Duodenal mucosa (tissue), 2 donors: ENCODE measurements around the gene LSAMP.

Experiments used
- H3K27ac ChIP-seq: one replicate; pipeline ENCODE4 v1.7.0; 2013; ENCODE audit warnings: low read depth, low read length
- H3K27me3 ChIP-seq, 2 donors: one replicate each; pipeline ENCODE4 v1.7.0; 2013; ENCODE audit warnings: low read length in 2 of 2, control low read depth in 1 of 2; ENCODE audit not compliant: insufficient read depth in 2 of 2, control insufficient read depth in 1 of 2
- H3K36me3 ChIP-seq, 2 donors: one replicate each; pipeline ENCODE4 v1.7.0; 2013; ENCODE audit warnings: low read length in 2 of 2, control low read depth in 1 of 2; ENCODE audit not compliant: insufficient read depth in 2 of 2, control insufficient read depth in 1 of 2
- H3K4me1 ChIP-seq, 2 donors: one replicate each; pipeline ENCODE4 v1.7.0; 2013; ENCODE audit warnings: low read length in 2 of 2, control low read depth in 1 of 2; ENCODE audit not compliant: insufficient read depth in 2 of 2, control insufficient read depth in 1 of 2
- H3K4me3 ChIP-seq, 2 donors: one replicate each; pipeline ENCODE4 v1.7.0; 2013; ENCODE audit warnings: low read length in 2 of 2, low read depth in 1 of 2
- H3K9ac ChIP-seq, 2 donors: one replicate each; pipeline ENCODE4 v1.7.0; 2013; ENCODE audit warnings: low read length in 2 of 2, low read depth in 1 of 2
- H3K9me3 ChIP-seq, 2 donors: one replicate each; pipeline ENCODE4 v1.7.0; 2013; ENCODE audit warnings: low read length in 2 of 2, control low read depth in 1 of 2; ENCODE audit not compliant: control insufficient read depth in 1 of 2

LSAMP gene

DNA sequence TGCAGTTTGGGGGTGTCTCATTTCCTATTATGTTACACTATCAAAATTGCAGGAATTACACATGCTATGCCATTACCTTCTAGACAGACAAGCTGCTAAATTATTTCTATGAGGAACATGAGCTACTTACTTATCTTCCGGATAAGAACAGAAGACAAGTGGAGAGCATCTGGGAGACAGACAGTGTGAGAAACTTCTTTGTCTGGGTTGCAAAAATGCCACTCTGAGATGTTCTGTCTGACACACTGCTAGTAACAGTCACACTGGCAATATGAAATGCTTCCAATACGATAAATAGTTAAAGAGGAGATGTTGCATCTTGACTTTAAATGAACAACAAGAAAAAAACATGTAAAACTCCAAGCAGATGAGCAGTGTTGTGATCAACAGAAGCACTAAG is 40.1 kb downstream of the LSAMP start:
- H3K27ac ChIP-seq, result no peak overlapping the region
- H3K9ac ChIP-seq, result no peak overlapping the region
- no peaks in the 10 kb centered on the region for H3K27me3 ChIP-seq
- H3K9me3 ChIP-seq, result no peaks in the 10 kb centered on the region
- H3K4me1 ChIP-seq, result no peaks in the 10 kb centered on the region
- no peaks in the 10 kb centered on the region for H3K36me3 ChIP-seq
- H3K4me3 ChIP-seq, result no peak overlapping the region

DNA sequence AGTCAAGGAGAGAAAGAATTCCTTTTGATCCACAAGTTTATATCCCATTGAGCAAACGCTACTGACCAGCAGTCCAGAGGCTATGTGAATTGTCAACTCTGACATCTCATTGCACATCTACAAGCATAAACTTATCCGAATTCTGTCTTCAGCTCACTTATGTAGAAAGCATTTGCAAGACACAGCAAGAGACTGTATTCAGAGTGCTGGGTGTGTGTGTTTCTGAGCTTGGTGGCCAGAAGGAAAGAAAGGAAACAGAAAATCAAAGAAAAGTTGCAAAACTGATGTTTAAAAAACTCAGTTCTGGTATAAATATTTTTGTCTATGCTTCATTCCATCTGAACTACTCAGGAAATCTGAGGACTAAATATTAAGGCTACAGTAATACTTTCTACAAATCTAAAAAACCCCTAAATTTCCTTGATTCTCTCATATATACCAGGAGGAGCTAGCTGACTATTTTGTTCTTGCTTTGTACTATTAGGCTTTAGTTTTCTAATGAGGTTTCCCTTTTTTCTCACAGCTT is 45.5 kb downstream of the LSAMP start:
- Histone ChIP-seq H3K4me3 (no peak overlapping the region), H3K27ac (no peak overlapping the region), H3K9ac (no peak overlapping the region)

GRCh38 chr3:116394365-116394764 is 50.9 kb downstream of the LSAMP start:
- Histone ChIP-seq H3K4me1 (no peaks in the 10 kb centered on the region), H3K4me3 (no peak overlapping the region), H3K27ac (no peak overlapping the region), H3K27me3 (no peaks in the 10 kb centered on the region), H3K9ac (no peak overlapping the region), H3K36me3 (no peaks in the 10 kb centered on the region), H3K9me3 (peaks cover 0 to 2% of the 10 kb centered on the region in 2 donors)

More for the DNA sequence above, 45.5 kb downstream of the LSAMP start:
- no peaks in the 10 kb centered on the region for H3K9me3 ChIP-seq
- no peaks in the 10 kb centered on the region for H3K36me3 ChIP-seq
- no peaks in the 10 kb centered on the region for H3K27me3 ChIP-seq
- H3K4me1 ChIP-seq, result no peaks in the 10 kb centered on the region

DNA sequence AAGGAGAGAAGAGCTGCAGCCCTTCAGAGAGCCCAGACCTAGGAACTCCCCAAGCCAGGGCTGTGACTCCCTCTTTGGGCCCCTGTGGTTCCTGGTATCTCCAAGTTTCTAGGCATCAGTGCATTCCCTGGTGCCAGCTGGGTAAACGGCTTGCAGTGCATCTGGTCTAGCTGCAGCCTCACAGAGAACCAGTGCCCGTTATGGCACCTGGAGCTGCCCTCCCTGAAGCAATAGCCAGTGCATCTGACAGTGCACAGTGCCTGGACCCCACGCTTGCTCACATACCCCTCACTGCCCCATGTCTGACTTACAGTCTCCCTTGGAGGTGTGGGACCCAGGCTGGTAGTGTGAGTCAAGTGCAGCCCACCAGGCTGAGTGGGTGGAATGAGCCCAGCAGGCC is 52.1 kb downstream of the LSAMP start:
- Histone ChIP-seq H3K4me1 (no peaks in the 10 kb centered on the region), H3K27me3 (no peaks in the 10 kb centered on the region), H3K4me3 (no peak overlapping the region), H3K36me3 (no peaks in the 10 kb centered on the region), H3K9ac (no peak overlapping the region), H3K27ac (no peak overlapping the region), H3K9me3 (peaks cover 0 to 2% of the 10 kb centered on the region in 2 donors)

DNA sequence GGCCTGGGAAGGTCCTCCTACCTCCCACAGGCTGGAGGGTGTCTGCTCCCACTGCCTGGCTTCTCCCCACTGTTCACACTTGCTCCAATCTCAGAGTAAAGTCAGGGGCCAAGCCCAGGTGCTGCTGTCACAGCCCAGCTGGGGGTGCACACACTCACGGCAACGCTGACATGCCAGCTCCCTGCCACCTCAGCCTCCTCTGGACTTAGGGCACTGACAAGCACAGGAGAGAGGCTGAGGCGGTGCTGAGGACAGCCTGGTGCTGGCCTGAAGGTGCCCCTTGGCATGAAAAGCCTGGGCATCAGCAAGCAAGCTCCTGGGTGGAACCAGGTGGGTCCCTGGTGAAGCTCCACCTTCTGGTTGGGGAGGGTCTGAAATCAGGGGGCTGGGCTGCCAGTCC is 53.0 kb downstream of the LSAMP start:
- Histone ChIP-seq H3K27ac (no peak overlapping the region), H3K27me3 (no peaks in the 10 kb centered on the region), H3K9me3 (peaks cover 0 to 2% of the 10 kb centered on the region in 2 donors), H3K36me3 (no peaks in the 10 kb centered on the region), H3K4me1 (no peaks in the 10 kb centered on the region), H3K4me3 (no peak overlapping the region), H3K9ac (no peak overlapping the region)

- no peak overlapping the region for H3K27ac ChIP-seq
- peaks cover 0 to 2% of the 10 kb centered on the region in 2 donors for H3K9me3 ChIP-seq
- no peaks in the 10 kb centered on the region for H3K4me1 ChIP-seq
- no peak overlapping the region for H3K4me3 ChIP-seq
- H3K27me3 ChIP-seq, result no peaks in the 10 kb centered on the region
- H3K36me3 ChIP-seq, result no peaks in the 10 kb centered on the region
- H3K9ac ChIP-seq, result no peak overlapping the region
Observed at GRCh38 chr3:116391296-116392201, 53.7 kb downstream of the LSAMP start.

GRCh38 chr3:116390318-116390717 is 55.0 kb downstream of the LSAMP start:
- Histone ChIP-seq H3K27ac (no peak overlapping the region), H3K4me3 (no peak overlapping the region), H3K36me3 (no peaks in the 10 kb centered on the region), H3K4me1 (no peaks in the 10 kb centered on the region), H3K27me3 (no peaks in the 10 kb centered on the region), H3K9me3 (peaks cover 0 to 2% of the 10 kb centered on the region in 2 donors), H3K9ac (no peak overlapping the region)

DNA sequence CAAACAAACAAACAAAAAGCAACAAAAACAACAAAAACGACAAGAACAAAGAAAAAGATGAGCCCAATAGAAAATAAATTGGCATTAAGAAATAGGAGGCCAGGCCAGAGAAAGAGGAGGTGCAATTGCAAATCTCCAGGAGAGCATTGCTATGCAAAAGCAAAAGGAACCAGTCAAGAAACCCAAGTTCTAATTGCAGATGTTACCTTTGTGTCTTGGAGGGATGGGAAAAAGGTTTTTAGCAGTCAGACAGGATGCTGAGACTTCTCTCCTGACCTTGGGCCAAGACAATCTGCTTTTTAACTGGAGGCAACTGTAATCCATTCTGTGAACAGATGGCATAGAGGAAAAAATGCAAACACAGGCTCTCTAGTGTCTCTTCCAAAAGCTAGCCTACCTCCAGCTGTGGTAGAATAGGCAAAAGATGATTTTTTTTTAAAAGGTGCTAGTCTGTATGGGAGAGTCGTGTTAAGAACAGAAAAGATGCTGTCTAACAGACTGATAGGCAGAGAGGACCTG is 56.4 kb downstream of the LSAMP start:
- no peak overlapping the region for H3K9ac ChIP-seq
- H3K9me3 ChIP-seq, result peaks cover 0 to 2% of the 10 kb centered on the region in 2 donors
- no peaks in the 10 kb centered on the region for H3K36me3 ChIP-seq
- no peaks in the 10 kb centered on the region for H3K27me3 ChIP-seq
- H3K4me1 ChIP-seq, result no peaks in the 10 kb centered on the region
- no peak overlapping the region for H3K27ac ChIP-seq
- no peak overlapping the region for H3K4me3 ChIP-seq

DNA sequence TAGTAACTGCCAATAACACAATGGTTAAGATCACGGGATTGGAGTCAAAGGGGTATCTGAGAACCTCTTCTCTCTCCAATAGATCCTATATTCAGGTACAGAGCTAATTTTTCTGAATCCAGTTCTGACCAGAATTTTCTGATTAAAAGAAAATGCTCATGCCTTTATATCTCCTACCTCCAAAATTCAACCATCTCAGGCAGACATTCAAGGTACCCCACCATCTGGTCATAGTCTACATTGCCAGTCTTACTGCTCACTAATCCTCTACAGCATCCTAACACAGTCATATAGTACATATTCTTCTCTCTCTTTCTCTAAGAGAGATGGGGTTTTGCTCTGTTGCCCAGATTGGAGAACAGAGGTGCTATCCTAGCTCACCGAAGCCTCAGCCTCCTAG is 59.1 kb downstream of the LSAMP start:
- H3K9me3 ChIP-seq, result no peaks in the 10 kb centered on the region
- no peak overlapping the region for H3K4me3 ChIP-seq
- H3K27me3 ChIP-seq, result no peaks in the 10 kb centered on the region
- H3K9ac ChIP-seq, result no peak overlapping the region
- H3K4me1 ChIP-seq, result no peaks in the 10 kb centered on the region
- no peaks in the 10 kb centered on the region for H3K36me3 ChIP-seq
- no peak overlapping the region for H3K27ac ChIP-seq

DNA sequence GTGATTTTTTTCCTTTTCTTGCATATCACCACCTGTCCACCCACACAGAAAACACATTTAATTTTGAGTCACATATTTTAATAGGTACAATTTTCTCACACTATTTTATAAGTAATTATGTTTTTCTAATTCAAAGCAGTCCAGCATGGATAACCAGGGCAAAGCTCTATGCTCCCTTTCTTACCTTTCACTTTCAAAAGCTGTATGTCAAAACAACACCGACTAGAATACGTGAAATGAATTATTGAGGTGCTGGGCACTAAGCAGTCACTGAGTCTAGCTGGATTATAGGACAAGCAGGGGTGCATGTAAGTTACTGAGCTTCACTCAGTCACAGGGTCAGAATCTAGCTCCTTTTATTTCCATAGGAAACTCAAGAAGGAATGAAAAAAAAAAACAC is 60.6 kb downstream of the LSAMP start:
- Histone ChIP-seq H3K27me3 (no peaks in the 10 kb centered on the region), H3K36me3 (no peaks in the 10 kb centered on the region), H3K4me1 (no peaks in the 10 kb centered on the region), H3K27ac (no peak overlapping the region), H3K4me3 (no peak overlapping the region), H3K9me3 (no peaks in the 10 kb centered on the region), H3K9ac (no peak overlapping the region)
